ENCODE data around the gene PCBP3. TPM values are rescaled to one million over a fixed set of nuclear protein-coding genes. Genes with fewer than 3 reads are reported as not detected.

Gene PCBP3
- total RNA-seq, 2 experiments from 2014 or later, result 1.3 to 1.4 TPM

GRCh38 chr21:45820171-45821091 lies 176.9 kb downstream of the PCBP3 start:
- Mint-ChIP-seq H3K36me3 (ENCODE audit: low read depth) (no peaks in the 10 kb centered on the region), H3K4me1 (ENCODE audit: low read depth) (peaks cover 33% of the 10 kb centered on the region), H3K4me3 (no peak overlapping the region), H3K27ac (no peak overlapping the region), H3K9me3 (ENCODE audit: insufficient read depth) (no peaks in the 10 kb centered on the region), H3K27me3 (ENCODE audit: low read depth) (peaks cover 3% of the 10 kb centered on the region)
- CTCF ChIA-PET, result interaction anchor here (0.7 to 1.1 kb wide), 2 partner anchors 26 to 265 kb away, joined by 3 read pairs; no protein-coding TSS in a partner anchor
- ATAC-seq (peak; percentile 69), DNase-seq (peak; percentile 81)
- POLR2A ChIA-PET, result no interaction called here

GRCh38 chr21:45821315-45821962 lies 177.9 kb downstream of the PCBP3 start:
- POLR2A ChIA-PET, result no interaction called here

DNA sequence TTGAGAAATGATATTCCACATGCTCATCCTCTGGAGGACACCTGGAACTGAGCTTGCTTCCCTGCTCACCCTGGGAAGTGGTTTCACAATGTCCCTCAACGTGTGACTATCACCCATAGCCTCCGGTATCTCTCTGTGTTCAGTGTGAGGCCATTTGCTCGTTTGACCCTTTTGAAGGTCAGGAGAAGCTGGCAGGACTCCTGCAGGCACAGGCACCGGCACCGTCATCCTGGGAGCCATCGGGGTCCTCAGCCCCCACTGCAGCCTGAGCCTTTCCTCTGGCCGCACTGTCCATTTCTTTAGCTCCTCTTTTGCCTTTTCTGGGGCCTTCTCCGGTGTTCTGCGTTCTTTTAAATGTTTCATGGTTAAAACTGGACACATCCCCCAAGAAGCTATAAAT lies 178.5 kb downstream of the PCBP3 start:
- Mint-ChIP-seq H3K27ac (no peak overlapping the region), H3K27me3 (ENCODE audit: low read depth) (peaks cover 3% of the 10 kb centered on the region), H3K4me1 (ENCODE audit: low read depth) (peaks cover 33% of the 10 kb centered on the region), H3K36me3 (ENCODE audit: low read depth) (no peaks in the 10 kb centered on the region), H3K9me3 (ENCODE audit: insufficient read depth) (no peaks in the 10 kb centered on the region), H3K4me3 (no peak overlapping the region)
- POLR2A ChIA-PET, result no interaction called here
- ATAC-seq, result no peak
- DNase-seq, result no peak
- CTCF ChIA-PET, result interaction anchor here (0.7 kb wide), 1 partner anchor 272 kb away, joined by 3 read pairs; no protein-coding TSS in a partner anchor

More at GRCh38 chr21:45821315-45821962, 177.9 kb downstream of the PCBP3 start:
- H3K27ac Mint-ChIP-seq, result no peak overlapping the region
- H3K36me3 Mint-ChIP-seq (ENCODE audit: low read depth), result no peaks in the 10 kb centered on the region
- H3K27me3 Mint-ChIP-seq (ENCODE audit: low read depth), result peaks cover 3% of the 10 kb centered on the region
- peaks cover 33% of the 10 kb centered on the region for H3K4me1 Mint-ChIP-seq (ENCODE audit: low read depth)
- H3K4me3 Mint-ChIP-seq, result no peak overlapping the region
- CTCF ChIA-PET, result interaction anchor here (0.7 kb wide), 2 partner anchors 27 to 271 kb away, joined by 3 read pairs; no protein-coding TSS in a partner anchor
- no peaks in the 10 kb centered on the region for H3K9me3 Mint-ChIP-seq (ENCODE audit: insufficient read depth)
- DNase-seq, result no peak
- no peak for ATAC-seq

DNA sequence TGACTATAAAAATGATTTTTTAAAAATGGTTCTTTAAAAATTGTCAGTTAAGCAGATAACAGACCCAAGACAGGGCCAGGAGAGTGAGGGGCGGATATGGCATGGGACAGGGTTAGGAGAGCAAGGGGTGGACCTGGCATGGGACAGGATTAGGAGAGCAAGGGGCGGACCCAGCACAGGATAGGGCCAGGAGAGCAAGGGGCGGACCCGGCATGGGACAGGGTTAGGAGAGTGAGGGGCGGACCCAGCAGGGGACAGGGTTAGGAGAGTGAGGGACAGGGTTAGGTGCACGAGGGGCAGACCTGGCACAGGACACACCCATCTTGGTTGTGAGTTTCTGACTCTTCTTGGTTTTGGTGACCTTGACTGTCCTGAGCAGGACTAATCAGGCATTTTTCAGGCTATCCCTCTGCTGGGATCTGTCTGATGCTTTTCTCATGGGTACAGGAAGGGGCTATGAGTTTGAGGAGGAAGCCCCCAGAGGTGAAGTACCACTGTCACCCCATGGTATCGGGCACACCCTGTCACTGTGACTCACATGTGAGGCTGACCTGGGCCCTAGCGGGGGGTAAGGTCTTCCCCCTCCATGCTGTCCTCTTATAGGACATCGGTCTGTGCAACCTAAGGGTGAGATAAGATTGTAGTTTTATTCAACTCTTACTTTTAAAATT lies 179.0 kb downstream of the PCBP3 start:
- peaks cover 39% of the 10 kb centered on the region for H3K4me1 Mint-ChIP-seq (ENCODE audit: low read depth)
- CTCF ChIA-PET, result interaction anchor here (0.7 kb wide), 1 partner anchor 272 kb away, joined by 3 read pairs; no protein-coding TSS in a partner anchor
- DNase-seq (no peak), ATAC-seq (no peak)
- no peaks in the 10 kb centered on the region for H3K9me3 Mint-ChIP-seq (ENCODE audit: insufficient read depth)
- H3K36me3 Mint-ChIP-seq (ENCODE audit: low read depth), result no peaks in the 10 kb centered on the region
- no peak overlapping the region for H3K27ac Mint-ChIP-seq
- H3K4me3 Mint-ChIP-seq, result no peak overlapping the region
- POLR2A ChIA-PET, result no interaction called here
- H3K27me3 Mint-ChIP-seq (ENCODE audit: low read depth), result peaks cover 3% of the 10 kb centered on the region

DNA sequence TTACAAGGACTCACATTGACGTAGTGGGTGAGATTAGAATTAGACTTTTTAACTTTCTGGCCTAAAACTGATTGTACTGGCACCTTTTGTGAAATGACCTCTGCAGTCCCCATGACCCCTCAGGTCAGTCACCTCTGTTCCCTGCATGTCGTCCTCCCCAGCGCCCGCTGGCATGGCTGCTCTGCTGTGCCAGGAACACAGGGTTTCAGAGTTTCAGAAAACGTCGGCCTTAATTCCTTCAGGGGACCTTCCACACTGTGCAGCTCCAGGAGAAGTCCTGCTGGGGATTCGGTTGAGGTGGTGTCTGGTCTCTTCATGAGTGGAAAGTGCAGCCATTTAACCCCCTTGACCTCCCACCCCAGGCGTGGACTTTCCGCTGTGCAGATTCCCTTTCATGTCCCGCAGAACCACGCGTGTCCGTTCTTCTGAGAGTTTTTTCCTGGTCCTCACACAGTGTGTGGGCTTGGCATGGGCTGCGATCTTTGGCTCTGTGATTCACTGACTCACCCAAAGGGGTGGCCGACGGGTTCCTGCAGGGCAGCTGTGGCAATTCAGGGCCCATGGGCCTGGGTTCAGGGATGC lies 179.7 kb downstream of the PCBP3 start:
- peaks cover 41% of the 10 kb centered on the region for H3K4me1 Mint-ChIP-seq (ENCODE audit: low read depth)
- ChIA-PET POLR2A (no interaction called here), CTCF (no interaction called here)
- no peak for ATAC-seq
- no peak overlapping the region for H3K4me3 Mint-ChIP-seq
- no peaks in the 10 kb centered on the region for H3K36me3 Mint-ChIP-seq (ENCODE audit: low read depth)
- no peak overlapping the region for H3K27ac Mint-ChIP-seq
- H3K9me3 Mint-ChIP-seq (ENCODE audit: insufficient read depth), result no peaks in the 10 kb centered on the region
- H3K27me3 Mint-ChIP-seq (ENCODE audit: low read depth), result peaks cover 3% of the 10 kb centered on the region
- DNase-seq, result no peak

DNA sequence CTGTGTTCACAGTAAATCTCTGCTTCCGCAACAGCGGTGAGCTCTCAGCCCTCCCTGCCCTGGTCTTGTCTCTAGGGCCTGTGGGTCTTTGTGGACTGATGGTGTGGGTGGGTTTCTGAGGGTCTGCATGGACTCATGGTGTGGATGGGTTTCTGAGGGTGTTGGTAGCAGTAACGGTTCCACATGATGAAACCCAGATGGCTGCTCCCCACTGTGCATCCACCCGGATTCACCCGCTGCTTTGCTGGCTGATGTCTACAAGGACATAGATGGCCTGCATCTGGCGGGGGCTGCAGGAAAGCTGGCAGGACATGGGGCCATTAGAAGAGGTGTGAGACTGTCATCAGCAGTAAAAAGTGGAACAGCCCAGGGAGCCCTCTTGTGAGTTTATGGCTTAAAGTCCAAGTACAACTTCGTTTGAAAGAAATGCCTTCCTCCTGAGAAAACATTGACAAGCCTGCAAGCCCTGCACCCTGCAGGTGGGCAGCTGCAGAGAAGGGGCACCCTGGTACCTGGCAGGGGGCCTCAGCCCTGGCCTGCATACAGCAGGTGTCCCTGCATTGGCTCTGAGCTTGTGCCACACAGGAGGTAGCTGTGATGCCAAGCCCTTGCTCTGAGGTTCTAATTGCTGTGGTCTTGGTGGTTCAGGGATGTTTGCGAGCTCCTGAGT lies 181.2 kb downstream of the PCBP3 start:
- DNase-seq (no peak), ATAC-seq (no peak)
- Mint-ChIP-seq H3K4me1 (ENCODE audit: low read depth) (peaks cover 27% of the 10 kb centered on the region), H3K27ac (no peak overlapping the region), H3K9me3 (ENCODE audit: insufficient read depth) (no peaks in the 10 kb centered on the region), H3K4me3 (no peak overlapping the region), H3K36me3 (ENCODE audit: low read depth) (no peaks in the 10 kb centered on the region), H3K27me3 (ENCODE audit: low read depth) (peaks cover 3% of the 10 kb centered on the region)
- ChIA-PET POLR2A (interaction anchor here (0.5 kb wide), 1 partner anchor 149 kb away, joined by 3 read pairs; no protein-coding TSS in a partner anchor), CTCF (no interaction called here)

GRCh38 chr21:45825219-45825618 lies 181.7 kb downstream of the PCBP3 start:
- ChIA-PET CTCF (no interaction called here), POLR2A (no interaction called here)
- H3K4me1 Mint-ChIP-seq (ENCODE audit: low read depth), result peaks cover 21% of the 10 kb centered on the region
- H3K4me3 Mint-ChIP-seq, result no peak overlapping the region
- H3K9me3 Mint-ChIP-seq (ENCODE audit: insufficient read depth), result no peaks in the 10 kb centered on the region
- H3K36me3 Mint-ChIP-seq (ENCODE audit: low read depth), result no peaks in the 10 kb centered on the region
- no peak overlapping the region for H3K27ac Mint-ChIP-seq
- DNase-seq (no peak), ATAC-seq (no peak)
- H3K27me3 Mint-ChIP-seq (ENCODE audit: low read depth), result peaks cover 3% of the 10 kb centered on the region

GRCh38 chr21:45826676-45827301 lies 183.3 kb downstream of the PCBP3 start:
- no peak overlapping the region for H3K27ac Mint-ChIP-seq
- H3K36me3 Mint-ChIP-seq (ENCODE audit: low read depth), result no peaks in the 10 kb centered on the region
- H3K4me3 Mint-ChIP-seq, result no peak overlapping the region
- peaks cover 12% of the 10 kb centered on the region for H3K4me1 Mint-ChIP-seq (ENCODE audit: low read depth)
- POLR2A ChIA-PET, result interaction anchor here (0.7 kb wide), 1 partner anchor 76 kb away, joined by 3 read pairs; no protein-coding TSS in a partner anchor
- H3K27me3 Mint-ChIP-seq (ENCODE audit: low read depth), result peaks cover 3% of the 10 kb centered on the region
- no peaks in the 10 kb centered on the region for H3K9me3 Mint-ChIP-seq (ENCODE audit: insufficient read depth)
- ATAC-seq (no peak), DNase-seq (no peak)
- CTCF ChIA-PET, result interaction anchor here (1.3 kb wide), 1 partner anchor 96 kb away, joined by 8 read pairs; no protein-coding TSS in a partner anchor

GRCh38 chr21:45827302-45827692 lies 183.8 kb downstream of the PCBP3 start:
- Mint-ChIP-seq H3K27me3 (ENCODE audit: low read depth) (peaks cover 3% of the 10 kb centered on the region), H3K4me1 (ENCODE audit: low read depth) (peaks cover 11% of the 10 kb centered on the region), H3K9me3 (ENCODE audit: insufficient read depth) (no peaks in the 10 kb centered on the region), H3K36me3 (ENCODE audit: low read depth) (no peaks in the 10 kb centered on the region), H3K4me3 (peak overlapping the region; percentile 41), H3K27ac (peak overlapping the region; percentile 84)
- DNase-seq (peak; percentile 51), ATAC-seq (peak; percentile 73)
- ChIA-PET POLR2A (no interaction called here), CTCF (interaction anchor here (1.3 kb wide), 1 partner anchor 95 kb away, joined by 8 read pairs; no protein-coding TSS in a partner anchor)

- Mint-ChIP-seq H3K36me3 (ENCODE audit: low read depth) (no peaks in the 10 kb centered on the region), H3K9me3 (ENCODE audit: insufficient read depth) (no peaks in the 10 kb centered on the region), H3K27ac (peak overlapping the region; percentile 84), H3K27me3 (ENCODE audit: low read depth) (peaks cover 3% of the 10 kb centered on the region), H3K4me3 (no peak overlapping the region), H3K4me1 (ENCODE audit: low read depth) (peaks cover 11% of the 10 kb centered on the region)
- no peak for DNase-seq
- ATAC-seq, result peak; percentile 10
- ChIA-PET POLR2A (interaction anchor here (0.5 kb wide), 1 partner anchor 236 kb away, joined by 3 read pairs; no protein-coding TSS in a partner anchor), CTCF (interaction anchor here (1.3 kb wide), 1 partner anchor 95 kb away, joined by 8 read pairs; no protein-coding TSS in a partner anchor)
Observed at GRCh38 chr21:45827881-45828579, 184.5 kb downstream of the PCBP3 start.

Data from activated CD8-positive, alpha-beta T cell treated with anti-CD3 and anti-CD28 coated beads, Interleukin-2, amount 10 ng/mL, durations not matched to agents 7 days and 5 days (primary cell).